ENCODE results near the gene CPAMD8.

The CPAMD8 gene

GRCh38 chr19:17026706-17027534 is at the start of gene CPAMD8:
TSS of gene CPAMD8 (minus strand) at chr19:17026810. CDS start at chr19:17026642, 168 bp downstream.
- no peak for DNase-seq

- DNase-seq = no peak
These were observed 49.4 kb upstream of the CPAMD8 start for GRCh38 chr19:17075864-17076542.

GRCh38 chr19:17075035-17075863 is 48.6 kb upstream of the CPAMD8 start, which contains the start of the genes HAUS8 and MYO9B:
TSS of gene HAUS8 (minus strand) at chr19:17075452. CDS start at chr19:17075422, 30 bp downstream.
TSS of gene MYO9B (plus strand) at chr19:17075777. CDS start at chr19:17101718, 25,941 bp downstream.
- DNase-seq = peak; percentile 92

GRCh38 chr19:17074634-17075034 is 48.0 kb upstream of the CPAMD8 start:
- no peak for DNase-seq

- no peak for DNase-seq
These were observed 47.4 kb upstream of the CPAMD8 start for GRCh38 chr19:17073869-17074633.

- no peak for DNase-seq
These were observed 44.3 kb upstream of the CPAMD8 start for GRCh38 chr19:17070912-17071311.

- DNase-seq = no peak
These were observed 43.8 kb upstream of the CPAMD8 start for GRCh38 chr19:17070421-17070820.

GRCh38 chr19:17069193-17069592 is 42.6 kb upstream of the CPAMD8 start:
- DNase-seq = no peak

GRCh38 chr19:17063428-17063827 is 36.8 kb upstream of the CPAMD8 start:
- DNase-seq = no peak

GRCh38 chr19:17061691-17062090 is 35.1 kb upstream of the CPAMD8 start:
- DNase-seq = no peak

- no peak for DNase-seq
These were observed 34.6 kb upstream of the CPAMD8 start for GRCh38 chr19:17061205-17061604.

GRCh38 chr19:17060802-17061201 is 34.2 kb upstream of the CPAMD8 start:
- no peak for DNase-seq

GRCh38 chr19:17058236-17058635 is 31.6 kb upstream of the CPAMD8 start:
- DNase-seq = no peak

GRCh38 chr19:17055636-17056035 is 29.0 kb upstream of the CPAMD8 start:
- DNase-seq = no peak

- DNase-seq = no peak
These were observed 28.1 kb upstream of the CPAMD8 start for GRCh38 chr19:17054746-17055145.

GRCh38 chr19:17052439-17052838 is 25.8 kb upstream of the CPAMD8 start:
- DNase-seq = peak; percentile 8

- no peak for DNase-seq
These were observed 23.2 kb upstream of the CPAMD8 start for GRCh38 chr19:17049711-17050280.

GRCh38 chr19:17048885-17049453 is 22.4 kb upstream of the CPAMD8 start:
- no peak for DNase-seq

GRCh38 chr19:17045907-17046502 is 19.4 kb upstream of the CPAMD8 start:
- no peak for DNase-seq

GRCh38 chr19:17043744-17044143 is 17.1 kb upstream of the CPAMD8 start:
- no peak for DNase-seq

GRCh38 chr19:17041976-17042375 is 15.4 kb upstream of the CPAMD8 start:
- DNase-seq = no peak

Measured in NCI-H2227 treated with DMSO at 0.1 percent for 48 hours (cell line).